IMR-90 (cell line): Measurements from ENCODE around the gene IL1RAP. TPM values are rescaled to one million over a fixed set of nuclear protein-coding genes. Genes with fewer than 3 reads are reported as not detected.

Source experiments
- ATAC-seq: fragments of 200-7000 bp; cut with Tn5 transposase; 2 replicates; pipeline ENCODE4 v1.9.1; 2020; ENCODE audit warnings: low read depth, mild to moderate bottlenecking, moderate library complexity
- BruUV-seq: library from RNA; stranded (reverse); fragments of 400-500 nt; replicated peaks from 2 replicates; lab custom pipeline; 2021; lab: Mats Ljungman, UMichigan
- CTCF ChIA-PET: fragments of 300-600 bp; formaldehyde crosslinking; extraction: SDS; loops from one replicate; lab custom pipeline; 2021; ENCODE audit warnings: antibody characterized with exemption; lab: Yijun Ruan, JAX
- POLR2A ChIA-PET: fragments of 300-600 bp; sonication (Branson Sonifier 250); formaldehyde crosslinking; loops from one replicate; lab custom pipeline; 2022; ENCODE audit warnings: antibody characterized with exemption; ENCODE audit not compliant: unreplicated experiment; lab: Charles Lee
- DNase-seq: peaks from one replicate; pipeline ENCODE4 v3.0.0; 2013
- H2AFZ ChIP-seq: replicated peaks from 2 replicates; pipeline ENCODE3; 2013; ENCODE audit warnings: low read length, mild to moderate bottlenecking; ENCODE audit not compliant: poor library complexity
- H2AK5ac ChIP-seq: 2 replicates; pipeline ENCODE4 v1.6.1; 2013; ENCODE audit warnings: low read depth, low read length, inconsistent platforms
- H2AK9ac ChIP-seq: replicated peaks from 2 replicates; pipeline ENCODE3; 2013; ENCODE audit warnings: mild to moderate bottlenecking, low read depth, low read length, moderate library complexity; ENCODE audit not compliant: poor library complexity
- H2BK120ac ChIP-seq: 2 replicates; pipeline ENCODE4 v1.6.1; 2013; ENCODE audit warnings: low read depth, low read length, inconsistent platforms
- H2BK15ac ChIP-seq: 3 replicates; pipeline ENCODE4 v1.6.1; 2013; ENCODE audit warnings: low read depth, low read length, inconsistent platforms
- H2BK20ac ChIP-seq: 2 replicates; pipeline ENCODE4 v1.6.1; 2013; ENCODE audit warnings: low read depth, mild to moderate bottlenecking, inconsistent platforms, low read length, moderate library complexity
- H2BK5ac ChIP-seq: 2 replicates; pipeline ENCODE4 v1.6.1; 2013; ENCODE audit warnings: mild to moderate bottlenecking, low read depth, low read length, inconsistent platforms; ENCODE audit not compliant: poor library complexity, severe bottlenecking
- H3K14ac ChIP-seq: replicated peaks from 2 replicates; pipeline ENCODE4 v1.6.1; 2013; ENCODE audit warnings: low read depth, low read length, inconsistent platforms
- H3K18ac ChIP-seq: 2 replicates; pipeline ENCODE4 v1.6.1; 2013; ENCODE audit warnings: low read depth, low read length, control low read depth
- H3K23ac ChIP-seq: 2 replicates; pipeline ENCODE4 v1.6.1; 2013; ENCODE audit warnings: low read depth, low read length, inconsistent platforms
- H3K27ac ChIP-seq: 2 replicates; pipeline ENCODE4 v1.5.1; 2013; ENCODE audit warnings: mild to moderate bottlenecking, control low read depth, low read length; ENCODE audit not compliant: insufficient read depth
- H3K27me3 ChIP-seq: 2 replicates; pipeline ENCODE4 v1.6.1; 2013; ENCODE audit warnings: low read length; ENCODE audit not compliant: control insufficient read depth, insufficient read depth
- H3K36me3 ChIP-seq: 2 replicates; pipeline ENCODE4 v1.6.1; 2013; ENCODE audit warnings: low read length, mixed read lengths; ENCODE audit not compliant: control insufficient read depth, insufficient read depth
- H3K4ac ChIP-seq: 2 replicates; pipeline ENCODE4 v1.6.1; 2013; ENCODE audit warnings: low read depth, low read length, inconsistent platforms
- H3K4me1 ChIP-seq: 2 replicates; pipeline ENCODE4 v1.6.1; 2013; ENCODE audit warnings: low read length, mixed read lengths; ENCODE audit not compliant: control insufficient read depth, insufficient read depth
- H3K4me2 ChIP-seq: 2 replicates; pipeline ENCODE4 v1.6.1; 2013; ENCODE audit warnings: low read depth, mild to moderate bottlenecking, control low read depth, low read length, moderate library complexity
- H3K4me3 ChIP-seq: 2 replicates; pipeline ENCODE4 v1.5.1; 2013; ENCODE audit warnings: low read depth, mild to moderate bottlenecking, control low read depth, low read length, moderate library complexity; ENCODE audit not compliant: insufficient read depth
- H3K56ac ChIP-seq: 2 replicates; pipeline ENCODE4 v1.6.1; 2013; ENCODE audit warnings: low read length, inconsistent platforms; ENCODE audit not compliant: insufficient read depth; ENCODE audit errors: extremely low read depth
- H3K79me1 ChIP-seq, 2 experiments: 2 replicates each; pipeline ENCODE4 v1.6.1; 2013; ENCODE audit warnings: low read length in 2 of 2, inconsistent platforms in 1 of 2, low read depth in 1 of 2
- H3K9ac ChIP-seq: 2 replicates; pipeline ENCODE4 v1.6.1; 2013; ENCODE audit warnings: low read depth, low read length, control low read depth
- H3K9me1 ChIP-seq: 2 replicates; pipeline ENCODE4 v1.6.1; 2013; ENCODE audit warnings: low read length, inconsistent platforms; ENCODE audit not compliant: insufficient read depth
- H3K9me3 ChIP-seq: 2 replicates; pipeline ENCODE4 v1.6.1; 2013; ENCODE audit warnings: low read length; ENCODE audit not compliant: control insufficient read depth, insufficient read depth
- H4K20me1 ChIP-seq: 2 replicates; pipeline ENCODE4 v1.6.1; 2013; ENCODE audit warnings: low read length, inconsistent platforms; ENCODE audit not compliant: insufficient read depth
- H4K5ac ChIP-seq: 2 replicates; pipeline ENCODE4 v1.6.1; 2013; ENCODE audit warnings: mild to moderate bottlenecking, low read depth, low read length, control low read depth
- H4K8ac ChIP-seq, 2 experiments: 2 replicates each; pipeline ENCODE4 v1.6.1; 2013; ENCODE audit warnings: low read depth in 2 of 2, low read length in 2 of 2, control low read depth in 1 of 2, inconsistent platforms in 1 of 2
- H4K91ac ChIP-seq: 2 replicates; pipeline ENCODE4 v1.6.1; 2013; ENCODE audit warnings: low read depth, low read length, inconsistent platforms; ENCODE audit not compliant: insufficient read depth
- BHLHE40 ChIP-seq: fragments of 150-350 bp; IDR thresholded peaks from 2 replicates; pipeline ENCODE4 v1.6.1; 2016; ENCODE audit warnings: mild to moderate bottlenecking, low read depth, low read length
- CEBPB ChIP-seq: IDR thresholded peaks from 2 replicates; pipeline ENCODE4 v1.6.1; 2012; ENCODE audit warnings: low read depth, low read length, improper control_type of control experiment
- CHD1 ChIP-seq: IDR thresholded peaks from 2 replicates; pipeline ENCODE4 v1.6.1; 2012; ENCODE audit warnings: low read depth, low read length, improper control_type of control experiment
- FOS ChIP-seq: fragments of 150-350 bp; IDR thresholded peaks from 2 replicates; pipeline ENCODE4 v1.6.1; 2016; ENCODE audit warnings: low read depth, low read length
- MAFK ChIP-seq: IDR thresholded peaks from 2 replicates; pipeline ENCODE4 v1.6.1; 2012; ENCODE audit warnings: low read depth, low read length, improper control_type of control experiment
- MAZ ChIP-seq: IDR thresholded peaks from 2 replicates; pipeline ENCODE4 v1.6.1; 2012; ENCODE audit warnings: low read depth, mild to moderate bottlenecking, low read length, improper control_type of control experiment, moderate library complexity, borderline replicate concordance
- MXI1 ChIP-seq: IDR thresholded peaks from 2 replicates; pipeline ENCODE4 v1.6.1; 2012; ENCODE audit warnings: low read depth, mild to moderate bottlenecking, low read length, moderate library complexity, borderline replicate concordance
- NFE2L2 ChIP-seq: fragments of 150-350 bp; IDR thresholded peaks from 2 replicates; pipeline ENCODE4 v1.6.1; 2016; ENCODE audit warnings: low read depth, mild to moderate bottlenecking, low read length
- POLR2A ChIP-seq: IDR thresholded peaks from 2 replicates; pipeline ENCODE4 v1.6.1; 2012; ENCODE audit warnings: mild to moderate bottlenecking, low read depth, low read length
- RCOR1 ChIP-seq: IDR thresholded peaks from 2 replicates; pipeline ENCODE4 v1.6.1; 2012; ENCODE audit warnings: mild to moderate bottlenecking, low read length, improper control_type of control experiment; ENCODE audit not compliant: insufficient replicate concordance
- RFX5 ChIP-seq: IDR thresholded peaks from 2 replicates; pipeline ENCODE4 v1.8.0; 2012; ENCODE audit warnings: low read depth, mild to moderate bottlenecking, low read length, moderate library complexity
- SMC3 ChIP-seq: fragments of 150-350 bp; IDR thresholded peaks from 2 replicates; pipeline ENCODE4 v1.6.1; 2016; ENCODE audit warnings: low read depth, mild to moderate bottlenecking, antibody characterized with exemption, low read length, moderate library complexity
- dilution Hi-C: fragments of 300-500 bp; cut with HindIII; formaldehyde crosslinking; loops from one replicate; pipeline ENCODE4 v1.14.3; 2018; ENCODE audit warnings: low sequenced_read_pairs; ENCODE audit not compliant: unreplicated experiment
- in situ Hi-C: fragments of 300-500 bp; cut with MboI; formaldehyde crosslinking; loops from 3 replicates; pipeline ENCODE4 v1.14.3; 2019; ENCODE audit warnings: low sequenced_read_pairs, inconsistent platforms, mixed read lengths
- intact Hi-C: fragments of 100-400 bp; cut with micrococcal nuclease; formaldehyde crosslinking; loops from 2 replicates; pipeline ENCODE4 v1.10.0; 2022
- polyA plus RNA-seq, 3 experiments: library from polyadenylated mRNA; depleted of rRNA; stranded (reverse); fragments of >200 nt; gene quantifications; 2 replicates each; pipeline ENCODE4 v1.2.3, GENCODE V29; 2012; ENCODE audit warnings: low replicate concordance in 1 of 3
- total RNA-seq: library from RNA; depleted of rRNA; stranded (reverse); fragments of >200 nt; gene quantifications from 2 replicates; pipeline ENCODE4 v1.2.3, GENCODE V29; 2012
- TF ChIP-seq, protein P1 (sequence below): fragments of 150-350 bp; IDR thresholded peaks from 2 replicates; pipeline ENCODE4 v1.6.1; 2017; ENCODE audit warnings: mild to moderate bottlenecking, antibody characterized with exemption, low read length, low read depth
- TF ChIP-seq, protein P2 (sequence below): conservative IDR thresholded peaks from 2 replicates; pipeline ENCODE4 v1.5.1; 2012; ENCODE audit warnings: mild to moderate bottlenecking, low read depth, low read length, improper control_type of control experiment

The IL1RAP gene
- total and polyA plus RNA-seq, 2 of the 4 experiments (the other 2 are of a cell fraction), result 8.3 to 11.3 TPM

DNA sequence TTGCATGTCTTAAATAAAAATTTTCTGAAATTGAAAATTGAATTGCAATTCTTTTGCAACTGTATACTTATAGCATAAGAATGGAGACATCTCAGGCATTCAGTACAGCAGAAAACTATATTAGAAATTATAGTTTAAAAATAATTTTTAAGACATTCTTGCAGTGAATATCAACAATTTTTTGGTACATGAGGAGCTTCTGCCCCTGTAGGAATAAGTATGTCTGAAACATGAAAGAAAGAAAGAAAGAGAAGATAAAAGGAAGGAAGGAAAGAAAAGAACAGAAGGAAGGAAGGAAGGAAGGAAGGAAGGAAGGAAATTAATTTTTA is 183.6 kb downstream of the IL1RAP start:
- H3K9ac ChIP-seq, result no peak overlapping the region

More for the DNA sequence above, 183.6 kb downstream of the IL1RAP start:
- H3K4ac ChIP-seq, result no peak overlapping the region
- H2AK9ac ChIP-seq, result no peak overlapping the region
- no peak overlapping the region for H3K4me2 ChIP-seq
- H2BK5ac ChIP-seq, result no peak overlapping the region
- CTCF ChIA-PET, result interaction anchor here (0.5 to 2.3 kb wide), 8 partner anchors 9 to 736 kb away, joined by 3 to 9 read pairs (median 4); partner anchors contain the start of gene IL1RAP
- no peaks in the 10 kb centered on the region for H3K4me1 ChIP-seq
- H4K5ac ChIP-seq, result no peak overlapping the region
- H3K23ac ChIP-seq, result no peak overlapping the region
- H2AK5ac ChIP-seq, result no peak overlapping the region
- no TSS peak for BruUV-seq
- H3K27me3 ChIP-seq, result no peaks in the 10 kb centered on the region
- no peaks in the 10 kb centered on the region for H4K20me1 ChIP-seq
- no peak overlapping the region for H3K14ac ChIP-seq
- no peak overlapping the region for H3K4me3 ChIP-seq
- no peak overlapping the region for H4K8ac ChIP-seq
- DNase-seq, result no peak
- no peaks in the 10 kb centered on the region for H3K79me1 ChIP-seq
- TF ChIP-seq, protein P1, sequence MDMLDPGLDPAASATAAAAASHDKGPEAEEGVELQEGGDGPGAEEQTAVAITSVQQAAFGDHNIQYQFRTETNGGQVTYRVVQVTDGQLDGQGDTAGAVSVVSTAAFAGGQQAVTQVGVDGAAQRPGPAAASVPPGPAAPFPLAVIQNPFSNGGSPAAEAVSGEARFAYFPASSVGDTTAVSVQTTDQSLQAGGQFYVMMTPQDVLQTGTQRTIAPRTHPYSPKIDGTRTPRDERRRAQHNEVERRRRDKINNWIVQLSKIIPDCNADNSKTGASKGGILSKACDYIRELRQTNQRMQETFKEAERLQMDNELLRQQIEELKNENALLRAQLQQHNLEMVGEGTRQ, result no peak
- TF ChIP-seq MAZ (no peak), RFX5 (no peak), FOS (no peak), BHLHE40 (no peak), POLR2A (no peak), RCOR1 (no peak), MXI1 (no peak), CEBPB (no peak), SMC3 (no peak), NFE2L2 (no peak), MAFK (no peak), CHD1 (no peak)
- TF ChIP-seq, protein P2, sequence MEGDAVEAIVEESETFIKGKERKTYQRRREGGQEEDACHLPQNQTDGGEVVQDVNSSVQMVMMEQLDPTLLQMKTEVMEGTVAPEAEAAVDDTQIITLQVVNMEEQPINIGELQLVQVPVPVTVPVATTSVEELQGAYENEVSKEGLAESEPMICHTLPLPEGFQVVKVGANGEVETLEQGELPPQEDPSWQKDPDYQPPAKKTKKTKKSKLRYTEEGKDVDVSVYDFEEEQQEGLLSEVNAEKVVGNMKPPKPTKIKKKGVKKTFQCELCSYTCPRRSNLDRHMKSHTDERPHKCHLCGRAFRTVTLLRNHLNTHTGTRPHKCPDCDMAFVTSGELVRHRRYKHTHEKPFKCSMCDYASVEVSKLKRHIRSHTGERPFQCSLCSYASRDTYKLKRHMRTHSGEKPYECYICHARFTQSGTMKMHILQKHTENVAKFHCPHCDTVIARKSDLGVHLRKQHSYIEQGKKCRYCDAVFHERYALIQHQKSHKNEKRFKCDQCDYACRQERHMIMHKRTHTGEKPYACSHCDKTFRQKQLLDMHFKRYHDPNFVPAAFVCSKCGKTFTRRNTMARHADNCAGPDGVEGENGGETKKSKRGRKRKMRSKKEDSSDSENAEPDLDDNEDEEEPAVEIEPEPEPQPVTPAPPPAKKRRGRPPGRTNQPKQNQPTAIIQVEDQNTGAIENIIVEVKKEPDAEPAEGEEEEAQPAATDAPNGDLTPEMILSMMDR, result no peak
- H3K9me1 ChIP-seq, result no peaks in the 10 kb centered on the region
- no peaks in the 10 kb centered on the region for H3K9me3 ChIP-seq
- H3K27ac ChIP-seq, result no peak overlapping the region
- no peak overlapping the region for H2AFZ ChIP-seq
- dilution Hi-C loops, result no loop called here
- no peaks in the 10 kb centered on the region for H3K36me3 ChIP-seq
- H4K91ac ChIP-seq, result no peak overlapping the region
- H3K56ac ChIP-seq, result no peak overlapping the region
- ATAC-seq, result no peak
- H3K18ac ChIP-seq, result no peak overlapping the region
- no peak overlapping the region for H2BK120ac ChIP-seq
- H2BK15ac ChIP-seq, result no peak overlapping the region
- intact Hi-C loops, result loop anchor here (1.0 to 10.0 kb wide), 7 partner anchors 165 to 736 kb away; partner anchors contain the start of genes CLDN1 and IL1RAP
- in situ Hi-C loops, result loop anchor here (5.0 to 10.0 kb wide), 2 partner anchors 175 to 733 kb away; no protein-coding TSS in a partner anchor
- POLR2A ChIA-PET, result no interaction called here
- H2BK20ac ChIP-seq, result no peak overlapping the region
